Erythroblast (primary cell): ENCODE data around the gene ATG7.

Experiments
- GATA1 ChIP-seq: IDR thresholded peaks from 2 replicates; pipeline ENCODE4 v1.6.1; 2011; ENCODE audit warnings: low read depth, mild to moderate bottlenecking, control low read depth, low read length, moderate library complexity
- POLR2A ChIP-seq: IDR thresholded peaks from 2 replicates; pipeline ENCODE4 v1.6.1; 2011; ENCODE audit warnings: mild to moderate bottlenecking, low read length

DNA sequence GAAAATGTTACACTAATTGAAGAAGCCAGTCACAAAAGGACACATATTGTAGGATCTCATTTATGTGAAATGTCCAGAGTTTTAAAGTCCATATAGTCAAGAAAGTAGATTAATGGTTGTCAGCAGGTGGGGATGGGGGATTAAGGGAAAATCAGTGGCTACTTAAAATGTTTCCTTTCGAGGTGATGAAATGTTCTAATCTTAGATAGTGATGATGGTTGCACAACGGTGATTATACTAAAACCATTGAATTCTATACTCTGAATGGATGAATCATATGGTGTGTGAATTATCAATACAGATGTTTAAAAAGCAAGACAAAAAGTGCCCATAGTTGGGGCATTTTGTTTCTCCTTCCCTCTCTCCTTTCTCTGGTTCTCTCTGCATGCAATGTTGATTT, 164.6 kb downstream of the ATG7 start:
- no peak for TF ChIP-seq POLR2A
- TF ChIP-seq GATA1: no peak
